ENCODE results near the gene KSR2.

Gene KSR2

GRCh38 chr12:117592588-117593305 lies 376.0 kb downstream of the KSR2 start:
- no peak overlapping the region for H3K4me3 ChIP-seq (ENCODE audit: low read depth, low read length)
- no peak for TF ChIP-seq CTCF (IDR thresholded peaks at IDR 0.05; ENCODE audit: borderline replicate concordance, insufficient read depth, low read depth, low read length)

- no peak for TF ChIP-seq CTCF (IDR thresholded peaks at IDR 0.05; ENCODE audit: borderline replicate concordance, insufficient read depth, low read depth, low read length)
These were observed 377.8 kb downstream of the KSR2 start for GRCh38 chr12:117590999-117591398.

GRCh38 chr12:117590386-117590785 lies 378.4 kb downstream of the KSR2 start:
- no peak overlapping the region for H3K4me3 ChIP-seq (ENCODE audit: low read depth, low read length)
- no peak for TF ChIP-seq CTCF (IDR thresholded peaks at IDR 0.05; ENCODE audit: borderline replicate concordance, insufficient read depth, low read depth, low read length)

More at GRCh38 chr12:117590999-117591398, 377.8 kb downstream of the KSR2 start:
- no peak overlapping the region for H3K4me3 ChIP-seq (ENCODE audit: low read depth, low read length)

GRCh38 chr12:117589021-117589420 lies 379.8 kb downstream of the KSR2 start:
- H3K4me3 ChIP-seq (ENCODE audit: low read depth, low read length), result no peak overlapping the region
- no peak for TF ChIP-seq CTCF (IDR thresholded peaks at IDR 0.05; ENCODE audit: borderline replicate concordance, insufficient read depth, low read depth, low read length)

GRCh38 chr12:117587631-117588287 lies 381.0 kb downstream of the KSR2 start:
- no peak overlapping the region for H3K4me3 ChIP-seq (ENCODE audit: low read depth, low read length)
- TF ChIP-seq CTCF (IDR thresholded peaks at IDR 0.05; ENCODE audit: borderline replicate concordance, insufficient read depth, low read depth, low read length), result peak; percentile 90

GRCh38 chr12:117583677-117584225 lies 385.0 kb downstream of the KSR2 start:
- no peak overlapping the region for H3K4me3 ChIP-seq (ENCODE audit: low read depth, low read length)
- no peak for TF ChIP-seq CTCF (IDR thresholded peaks at IDR 0.05; ENCODE audit: borderline replicate concordance, insufficient read depth, low read depth, low read length)

All from GM12875 (cell line).